ENCODE results near the gene BIRC6.
A peak's percentile ranks its signal among the peaks of the same experiment; 100 is the strongest.
"Not testable (repeated sequence)": the region's sequence is repeated elsewhere in the genome, so short reads cannot be mapped to it uniquely, and the experiment has no call there.

BIRC6 gene

DNA sequence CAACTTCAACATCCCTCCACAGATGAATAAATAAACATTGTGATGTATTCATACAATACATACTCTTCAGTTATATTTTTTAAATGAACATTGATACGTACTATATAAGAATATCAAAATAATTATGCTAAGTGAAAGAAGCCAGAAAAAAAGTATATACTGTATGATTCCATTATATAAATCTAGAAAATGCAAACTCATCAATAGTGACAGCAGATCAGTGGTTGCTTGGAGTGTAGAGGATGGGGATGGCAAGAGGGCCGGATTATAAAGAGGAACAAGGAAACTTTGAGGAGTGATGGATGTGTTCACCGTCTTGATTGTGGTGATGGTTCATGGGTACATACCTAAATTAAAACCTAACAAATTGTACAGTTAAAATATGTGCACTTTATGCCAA is 268.0 kb downstream of the BIRC6 start:
- DNase-seq: no peak

DNA sequence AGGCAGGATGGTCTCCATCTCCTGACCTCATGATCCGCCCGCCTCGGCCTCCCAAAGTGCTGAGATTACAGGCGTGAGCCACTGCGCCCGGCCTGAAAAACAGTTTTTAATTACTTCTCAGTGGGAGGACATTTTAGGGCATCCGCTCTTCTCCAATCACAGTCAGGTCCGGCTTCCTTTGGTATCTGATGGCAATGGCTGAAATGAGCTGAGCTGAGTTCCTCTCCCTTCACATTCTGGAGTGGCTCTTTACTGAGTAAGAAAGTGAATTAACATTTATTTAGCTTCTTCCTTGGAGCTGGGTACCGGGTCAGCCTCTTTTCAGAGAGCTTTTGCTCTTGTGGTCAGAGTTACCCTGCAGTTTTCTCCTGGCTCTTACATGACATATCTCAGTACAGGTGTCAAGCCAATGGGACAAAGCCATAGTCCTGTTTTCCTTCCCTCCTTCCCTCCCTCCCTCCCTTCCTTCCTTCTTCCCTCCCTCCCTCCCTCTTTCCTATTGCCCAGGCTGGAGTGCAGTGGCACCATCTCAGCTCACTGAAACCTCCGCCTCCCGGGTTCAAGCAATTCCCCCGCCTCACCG is 269.9 kb downstream of the BIRC6 start:
- DNase-seq: no peak

DNA sequence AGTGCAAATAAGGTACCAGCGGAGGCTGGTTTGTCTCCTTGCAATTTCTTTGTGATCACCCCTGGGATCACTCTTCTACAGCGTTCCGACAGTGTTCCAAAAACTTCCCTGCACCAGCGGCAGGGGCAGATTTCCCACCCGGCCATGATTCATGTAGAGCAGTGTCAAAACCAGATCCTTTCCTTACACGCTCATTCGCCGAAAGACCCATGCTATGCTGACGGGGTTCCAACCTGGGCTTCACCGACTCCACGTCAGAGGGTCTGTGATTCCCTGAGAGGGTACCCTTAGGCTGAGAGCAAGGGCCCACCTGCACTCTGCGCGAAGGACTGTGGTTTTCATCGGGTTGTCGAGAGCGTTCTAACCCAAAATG is 270.6 kb downstream of the BIRC6 start:
- peak; percentile 29 for DNase-seq

DNA sequence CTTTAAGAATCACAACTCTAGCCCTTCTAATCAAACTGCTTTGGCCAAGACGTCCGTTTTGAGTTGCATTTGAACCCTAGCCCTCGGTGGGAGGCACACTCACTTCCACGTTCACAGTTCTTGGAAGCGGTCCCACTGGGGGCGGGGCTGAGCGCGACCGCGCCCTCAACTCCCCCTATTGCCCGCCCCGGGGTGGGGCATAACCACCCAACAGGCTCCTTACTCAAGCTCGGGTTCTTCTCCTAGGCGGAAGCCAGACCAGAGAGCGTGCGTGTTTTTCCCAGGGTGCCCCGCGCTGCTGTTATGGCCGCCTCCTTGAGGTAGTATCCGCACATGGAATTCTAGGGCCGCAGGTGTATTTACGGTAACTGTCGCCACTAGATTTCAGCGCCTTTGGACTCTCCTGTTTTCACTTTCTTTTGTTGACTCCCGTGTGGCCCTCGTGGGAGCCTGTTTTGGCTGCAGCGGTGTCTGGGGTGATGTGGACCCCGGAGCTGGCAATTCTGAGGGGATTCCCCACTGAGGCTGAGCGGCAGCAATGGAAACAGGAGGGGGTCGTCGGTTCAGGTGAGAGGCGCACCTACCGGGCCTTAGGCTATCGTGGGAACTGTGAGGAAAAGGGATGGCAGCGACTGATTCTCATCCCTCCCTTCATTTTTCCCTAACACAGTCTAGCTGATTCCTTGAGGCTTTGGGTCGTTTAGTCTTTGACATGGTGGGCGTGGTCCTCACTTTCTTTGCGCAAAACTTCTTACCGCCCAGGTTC is 271.2 kb downstream of the BIRC6 start, which contains the start of gene TTC27:
Gene TTC27, plus strand, starts transcription at position 237 of the 766 bp plus-strand sequence. Its CDS starts 243 bp downstream, at position 480.
- DNase-seq: peak; percentile 96

DNA sequence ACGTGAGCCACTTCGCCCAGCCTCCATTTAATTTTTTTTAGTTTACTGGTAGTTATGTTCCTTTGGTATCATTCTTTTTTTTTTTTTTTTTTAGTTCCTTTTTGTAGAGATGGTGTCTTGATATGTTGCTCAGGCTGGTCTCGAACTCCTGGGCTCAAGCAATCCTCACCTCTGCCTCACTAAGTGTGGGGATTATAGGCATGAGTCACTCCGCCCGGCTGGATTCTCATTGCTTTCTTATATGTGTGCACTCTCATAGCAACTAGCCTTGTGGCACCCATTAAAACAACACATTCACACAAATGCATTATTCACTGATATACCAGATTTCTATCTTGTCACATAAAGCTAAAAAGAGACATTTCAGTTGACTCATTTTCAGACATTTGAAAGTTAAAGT is 275.3 kb downstream of the BIRC6 start:
- no peak for DNase-seq

DNA sequence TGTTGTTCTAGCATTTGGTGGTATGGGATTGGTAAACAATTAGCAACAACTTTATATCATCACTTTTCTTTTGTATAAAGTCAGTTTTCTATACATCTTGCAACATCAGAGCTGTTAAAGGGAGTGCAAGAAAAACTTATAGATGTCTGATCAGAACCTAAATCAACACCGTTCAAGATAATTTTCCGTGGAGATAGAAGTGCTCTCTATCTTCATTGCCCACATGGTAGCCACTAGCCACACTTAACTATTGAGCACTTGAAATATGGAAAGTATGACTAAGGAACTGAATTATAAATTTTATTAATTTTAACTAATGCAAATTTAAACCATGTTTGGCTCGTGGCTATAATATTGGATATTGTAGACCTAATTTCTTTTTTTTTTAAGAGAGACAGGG is 276.2 kb downstream of the BIRC6 start:
- DNase-seq: no peak

DNA sequence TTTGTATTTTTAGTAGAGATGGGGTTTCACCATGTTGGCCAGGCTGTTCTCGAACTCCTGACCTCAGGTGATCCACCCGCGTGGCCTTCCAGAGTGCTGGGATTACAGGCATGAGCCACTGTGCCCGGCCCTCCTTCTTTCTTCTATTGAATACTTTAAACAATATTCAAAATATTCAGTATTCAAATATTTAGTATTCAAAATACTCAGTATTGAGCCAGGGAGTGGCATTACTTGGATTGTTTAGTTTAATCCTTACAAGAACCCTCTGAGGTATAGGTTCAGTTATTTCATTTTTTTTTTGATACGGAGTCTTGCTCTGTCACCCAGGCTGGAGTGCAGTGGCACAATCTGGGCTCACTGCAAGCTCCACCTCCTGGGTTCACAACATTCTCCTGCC is 281.7 kb downstream of the BIRC6 start:
- DNase-seq: not testable (repeated sequence)

DNA sequence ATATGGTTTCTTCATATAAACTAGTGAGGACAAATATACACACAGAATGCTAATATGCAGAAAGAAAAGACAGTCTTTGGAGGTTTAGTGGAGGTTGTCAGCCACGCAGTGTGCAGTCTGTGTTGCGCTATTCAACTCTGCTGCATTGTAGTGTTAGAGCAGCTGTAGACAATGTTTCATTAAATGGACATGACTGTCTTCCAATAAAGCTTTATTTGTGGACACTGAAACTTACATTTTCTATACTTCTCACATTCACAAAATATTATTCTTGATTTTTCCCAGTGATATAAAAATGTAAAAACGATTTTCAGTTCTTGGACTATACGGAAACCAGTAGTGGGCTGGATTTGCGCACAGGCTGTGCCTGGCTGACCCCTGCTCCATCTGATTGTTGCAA is 284.4 kb downstream of the BIRC6 start:
- DNase-seq: no peak

DNA sequence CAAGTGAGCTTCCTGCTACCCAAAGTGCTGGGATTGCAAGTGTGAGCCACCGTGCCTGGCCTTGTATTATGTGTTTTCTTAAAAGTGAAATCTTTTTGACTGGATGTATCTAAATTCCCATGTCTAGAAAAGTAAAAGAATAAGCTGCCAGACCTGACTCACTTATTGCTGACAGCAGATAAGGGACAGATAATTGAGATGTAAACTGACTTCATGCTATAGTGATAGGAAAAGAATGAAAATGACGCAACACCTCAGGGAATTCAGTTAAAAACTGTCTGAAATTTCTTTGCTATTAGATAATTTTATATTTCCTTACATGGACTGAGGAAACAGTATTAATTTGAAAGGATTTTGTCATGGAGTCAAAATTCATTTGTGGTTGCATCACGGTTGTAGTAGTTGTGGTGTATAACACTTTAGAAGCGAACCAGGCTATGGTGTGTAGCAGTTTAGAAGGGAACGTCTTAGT is 290.4 kb downstream of the BIRC6 start:
- DNase-seq: no peak

DNA sequence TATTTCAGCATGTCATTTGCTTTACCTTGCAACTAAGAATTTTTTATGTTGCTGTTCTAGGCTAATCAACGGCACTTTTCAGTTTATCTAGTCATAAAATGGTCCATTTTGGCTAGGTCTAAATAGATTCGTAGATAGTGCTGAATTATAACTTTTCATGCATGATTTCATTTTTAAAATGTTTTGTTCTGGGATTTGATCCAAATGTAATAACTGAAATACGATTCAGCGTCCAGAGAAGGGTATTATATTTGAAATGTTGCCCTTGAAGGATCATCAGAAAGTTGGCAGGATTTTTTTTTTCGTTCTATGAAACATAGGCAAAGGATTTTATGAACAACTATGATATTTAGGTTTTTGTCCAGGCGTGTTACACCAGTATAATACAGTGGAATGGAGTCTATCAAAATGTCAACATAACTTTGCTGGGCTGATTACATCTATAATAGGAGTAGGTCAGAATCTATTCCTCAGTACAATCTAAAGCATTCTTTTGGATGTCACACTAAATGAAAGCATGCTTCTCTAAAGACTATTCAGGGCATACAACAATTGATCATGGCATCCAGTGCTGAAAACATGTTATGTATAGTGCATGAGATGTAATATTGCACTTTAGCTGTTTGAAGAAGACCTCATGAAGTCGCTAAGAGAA is 295.9 kb downstream of the BIRC6 start:
- no peak for DNase-seq

DNA sequence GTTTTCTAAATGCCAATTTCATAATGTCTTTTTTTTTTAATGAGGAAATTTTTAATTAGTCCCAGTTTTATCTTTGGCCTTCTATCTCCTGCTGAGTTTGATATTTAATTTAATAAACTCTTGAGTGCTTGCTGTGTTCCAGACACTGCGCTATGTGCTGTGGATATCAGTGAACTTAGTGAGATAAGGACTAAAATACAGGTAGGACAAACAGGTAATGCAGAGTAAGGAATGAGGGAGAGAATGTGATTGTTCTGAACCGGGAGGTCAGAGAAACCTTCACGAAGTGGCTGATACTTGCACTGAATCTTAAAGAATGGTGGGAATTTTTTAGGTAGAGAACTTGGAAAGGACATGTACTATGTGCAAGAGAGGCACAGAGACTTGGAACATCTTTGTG is 299.2 kb downstream of the BIRC6 start:
- no peak for DNase-seq

DNA sequence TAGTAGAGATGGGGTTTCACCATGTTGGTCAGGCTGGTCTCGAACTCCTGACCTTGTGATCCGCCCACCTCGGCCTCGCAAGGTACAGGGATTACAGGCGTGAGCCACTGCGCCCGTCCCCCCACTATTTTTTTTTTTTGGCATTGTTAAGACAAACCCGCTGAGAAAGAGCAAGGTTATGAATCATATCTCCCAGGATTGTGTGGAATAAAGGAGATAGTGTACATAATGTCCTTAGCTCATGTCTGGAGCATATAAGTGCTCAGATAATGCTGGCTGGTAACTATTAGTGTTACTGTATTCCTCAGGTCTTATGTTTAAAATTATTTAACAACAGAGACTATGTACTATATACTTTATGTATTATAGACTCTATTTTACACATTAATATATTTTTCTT is 307.0 kb downstream of the BIRC6 start:
- no peak for DNase-seq

DNA sequence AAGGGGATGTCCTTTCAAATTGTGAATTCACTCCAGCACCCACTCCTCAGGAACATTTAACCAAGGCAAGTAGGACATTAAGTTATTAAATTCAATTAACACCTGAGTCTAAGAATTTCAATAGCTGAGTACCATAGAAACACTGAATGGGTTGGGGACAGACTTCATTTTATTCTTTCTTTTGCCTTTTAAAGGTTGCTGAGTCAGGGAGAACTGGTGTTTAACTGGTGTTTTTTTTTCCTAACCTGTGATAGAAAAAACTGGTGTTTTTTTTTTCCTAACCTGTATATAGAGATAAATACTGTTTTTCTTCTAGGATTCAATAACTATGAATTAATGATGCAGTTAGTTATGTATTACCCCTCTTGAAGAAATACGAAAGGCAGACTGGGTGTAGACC is 309.9 kb downstream of the BIRC6 start:
- no peak for DNase-seq

DNA sequence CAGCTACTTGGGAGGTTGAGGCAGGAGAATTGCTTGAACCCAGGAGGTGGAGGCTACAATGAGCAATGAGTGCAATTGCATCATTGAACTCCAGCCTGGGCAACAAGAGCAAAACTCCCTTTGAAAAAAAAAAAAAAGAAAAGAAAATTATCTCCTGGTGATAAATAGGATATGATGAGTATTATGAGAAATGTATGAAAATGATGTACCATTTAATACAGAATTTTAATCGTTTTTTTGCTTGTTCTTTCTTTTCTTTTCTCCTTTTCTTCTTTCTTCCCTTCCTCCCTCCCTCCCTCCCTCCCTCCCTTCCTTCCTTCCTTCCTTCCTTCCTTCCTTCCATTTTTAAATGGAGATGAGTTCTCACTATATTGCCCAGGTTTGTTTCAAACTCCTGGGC is 311.4 kb downstream of the BIRC6 start:
- DNase-seq: no peak

Data from inflammatory macrophage treated with lipopolysaccharide for 4 hours (primary cell).